Measurements from ENCODE around the gene LOXHD1.

Gene LOXHD1, protein sequence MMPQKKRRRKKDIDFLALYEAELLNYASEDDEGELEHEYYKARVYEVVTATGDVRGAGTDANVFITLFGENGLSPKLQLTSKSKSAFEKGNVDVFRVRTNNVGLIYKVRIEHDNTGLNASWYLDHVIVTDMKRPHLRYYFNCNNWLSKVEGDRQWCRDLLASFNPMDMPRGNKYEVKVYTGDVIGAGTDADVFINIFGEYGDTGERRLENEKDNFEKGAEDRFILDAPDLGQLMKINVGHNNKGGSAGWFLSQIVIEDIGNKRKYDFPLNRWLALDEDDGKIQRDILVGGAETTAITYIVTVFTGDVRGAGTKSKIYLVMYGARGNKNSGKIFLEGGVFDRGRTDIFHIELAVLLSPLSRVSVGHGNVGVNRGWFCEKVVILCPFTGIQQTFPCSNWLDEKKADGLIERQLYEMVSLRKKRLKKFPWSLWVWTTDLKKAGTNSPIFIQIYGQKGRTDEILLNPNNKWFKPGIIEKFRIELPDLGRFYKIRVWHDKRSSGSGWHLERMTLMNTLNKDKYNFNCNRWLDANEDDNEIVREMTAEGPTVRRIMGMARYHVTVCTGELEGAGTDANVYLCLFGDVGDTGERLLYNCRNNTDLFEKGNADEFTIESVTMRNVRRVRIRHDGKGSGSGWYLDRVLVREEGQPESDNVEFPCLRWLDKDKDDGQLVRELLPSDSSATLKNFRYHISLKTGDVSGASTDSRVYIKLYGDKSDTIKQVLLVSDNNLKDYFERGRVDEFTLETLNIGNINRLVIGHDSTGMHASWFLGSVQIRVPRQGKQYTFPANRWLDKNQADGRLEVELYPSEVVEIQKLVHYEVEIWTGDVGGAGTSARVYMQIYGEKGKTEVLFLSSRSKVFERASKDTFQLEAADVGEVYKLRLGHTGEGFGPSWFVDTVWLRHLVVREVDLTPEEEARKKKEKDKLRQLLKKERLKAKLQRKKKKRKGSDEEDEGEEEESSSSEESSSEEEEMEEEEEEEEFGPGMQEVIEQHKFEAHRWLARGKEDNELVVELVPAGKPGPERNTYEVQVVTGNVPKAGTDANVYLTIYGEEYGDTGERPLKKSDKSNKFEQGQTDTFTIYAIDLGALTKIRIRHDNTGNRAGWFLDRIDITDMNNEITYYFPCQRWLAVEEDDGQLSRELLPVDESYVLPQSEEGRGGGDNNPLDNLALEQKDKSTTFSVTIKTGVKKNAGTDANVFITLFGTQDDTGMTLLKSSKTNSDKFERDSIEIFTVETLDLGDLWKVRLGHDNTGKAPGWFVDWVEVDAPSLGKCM (N-terminal part only)

GRCh38 chr18:46657115-46657955 is at the start of gene LOXHD1:
Gene LOXHD1 (minus strand): TSS chr18:46657220. CDS start chr18:46657033, 187 bp downstream.
- no peak for DNase-seq

DNA sequence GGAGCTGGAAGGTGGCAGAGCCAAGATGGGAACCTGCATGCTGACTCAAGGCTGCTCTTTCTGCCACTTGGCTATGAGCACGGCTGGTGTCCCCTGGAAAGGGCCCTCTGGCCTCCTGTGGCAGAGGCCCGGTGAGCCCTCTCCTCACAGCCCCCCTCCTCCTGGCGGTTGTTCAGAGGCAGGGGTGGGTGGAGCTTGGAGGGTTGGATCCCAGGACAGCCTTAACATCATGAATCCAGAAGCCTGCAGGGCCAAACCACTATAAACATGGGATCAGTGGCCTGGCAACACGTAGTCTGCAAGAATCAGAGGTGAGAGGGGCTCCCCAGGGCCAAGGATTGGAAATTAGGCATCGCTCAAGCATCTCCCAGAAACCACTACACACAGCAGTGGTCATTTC is 48.5 kb upstream of the LOXHD1 start:
- DNase-seq: no peak

GRCh38 chr18:46704816-46705215 is 47.8 kb upstream of the LOXHD1 start:
- DNase-seq: no peak

GRCh38 chr18:46704189-46704588 is 47.2 kb upstream of the LOXHD1 start:
- no peak for DNase-seq

GRCh38 chr18:46702471-46702870 is 45.5 kb upstream of the LOXHD1 start:
- no peak for DNase-seq

DNA sequence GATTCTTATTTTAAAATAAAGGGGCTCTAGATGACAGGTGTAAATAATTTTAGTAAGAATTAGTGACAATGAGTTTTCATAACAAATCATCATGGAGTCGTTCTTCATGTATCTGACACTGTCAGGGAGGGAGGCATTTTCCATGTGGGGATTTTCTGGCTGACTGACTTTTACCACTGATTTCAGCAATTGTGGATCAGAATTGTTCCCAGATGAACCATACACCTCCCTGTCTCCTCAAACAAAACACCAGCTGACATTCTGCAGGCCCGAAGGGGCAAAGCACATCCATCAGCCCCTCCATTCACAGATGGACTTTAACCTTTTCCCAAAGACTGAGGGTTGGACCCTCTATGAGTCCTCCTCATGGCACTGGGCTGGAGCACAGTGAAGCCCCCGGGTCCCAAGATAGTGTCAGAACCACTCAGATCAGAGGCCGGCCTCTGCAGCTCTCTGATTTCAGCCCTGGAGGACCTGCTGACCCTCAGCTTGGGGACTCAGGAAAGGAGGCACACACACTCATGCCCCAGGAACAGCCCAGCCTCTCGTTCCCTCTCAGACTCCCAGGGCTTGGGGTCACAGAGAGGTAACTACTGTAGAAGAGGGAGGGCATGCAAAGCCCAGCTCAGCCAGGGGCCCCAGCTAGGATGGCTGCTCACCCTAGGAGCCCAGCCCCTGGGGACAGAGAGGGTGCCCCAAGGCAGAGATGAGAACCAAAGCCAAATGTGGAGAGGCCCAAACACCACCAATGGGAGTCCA is 43.2 kb upstream of the LOXHD1 start:
- DNase-seq: no peak

DNA sequence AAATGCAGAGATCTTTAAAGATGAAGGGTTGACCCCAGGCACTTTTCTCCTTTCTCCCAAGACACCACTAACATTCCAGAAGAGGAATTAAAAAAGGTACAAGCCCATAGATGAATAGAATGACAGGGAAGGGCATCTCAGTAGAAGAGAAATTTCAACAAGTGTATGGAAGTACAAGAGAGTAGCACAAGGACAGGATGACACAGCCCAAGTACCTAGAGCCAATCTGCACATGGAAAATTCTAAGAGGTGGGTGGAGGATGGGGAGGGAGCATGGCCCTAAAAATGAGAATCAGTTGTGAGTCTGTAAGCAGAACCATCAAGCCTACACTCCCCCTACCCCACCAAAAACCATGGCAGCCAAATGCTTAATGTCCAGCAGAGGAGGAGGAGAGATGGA is 39.7 kb upstream of the LOXHD1 start:
- DNase-seq: no peak

GRCh38 chr18:46696268-46696667 is 39.2 kb upstream of the LOXHD1 start:
- no peak for DNase-seq

DNA sequence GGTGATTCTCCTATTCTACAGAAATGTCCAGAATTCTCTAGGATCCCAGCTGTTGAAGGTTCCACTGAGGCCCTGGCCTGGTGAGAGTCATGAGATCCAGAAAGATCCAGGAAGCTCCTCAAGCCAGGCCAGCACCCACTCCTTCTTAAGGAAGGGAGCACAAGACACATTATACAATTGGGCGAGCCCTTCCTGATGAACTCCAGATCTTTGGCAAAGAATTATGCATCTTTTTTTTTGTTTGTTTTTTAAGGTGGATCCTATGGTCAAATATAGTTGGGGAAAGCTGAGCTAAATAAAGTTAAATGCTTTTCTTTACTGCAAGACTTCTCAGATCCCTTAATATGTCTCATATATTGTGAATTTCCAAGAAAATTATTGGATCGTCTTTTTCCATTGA is 37.0 kb upstream of the LOXHD1 start:
- DNase-seq: no peak

DNA sequence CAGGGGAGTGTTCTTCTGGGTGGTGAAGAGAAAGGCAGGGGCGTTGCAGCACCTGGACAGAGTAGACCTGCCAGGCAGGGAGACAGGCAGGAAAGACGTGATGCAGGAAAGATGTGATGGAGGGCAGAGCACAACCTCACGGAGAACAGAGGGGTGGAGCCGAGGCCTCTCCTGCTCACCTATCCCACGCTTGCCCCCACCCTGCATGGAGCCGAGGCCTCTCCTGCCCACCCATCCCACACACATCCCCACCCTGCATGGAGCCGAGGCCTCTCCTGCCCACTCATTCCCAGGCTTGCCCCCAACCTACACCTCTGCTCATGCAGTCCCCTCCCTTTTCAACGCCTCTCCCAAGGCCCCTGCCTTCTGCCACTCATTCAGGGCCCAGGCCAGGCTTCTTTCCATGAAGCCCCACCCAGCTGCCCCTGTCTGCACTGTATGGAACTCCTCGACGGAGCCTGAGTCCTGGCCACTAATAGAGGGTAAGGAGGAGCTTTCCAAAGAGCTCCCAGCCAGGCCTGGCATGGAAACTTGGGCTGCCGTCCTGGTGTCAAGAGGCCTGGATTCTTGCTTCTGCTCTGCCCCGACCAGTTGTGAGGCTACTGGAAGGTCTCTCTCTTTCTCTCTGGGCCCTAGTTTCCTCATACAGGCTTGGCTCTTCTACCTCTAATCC is 32.0 kb upstream of the LOXHD1 start:
- no peak for DNase-seq

DNA sequence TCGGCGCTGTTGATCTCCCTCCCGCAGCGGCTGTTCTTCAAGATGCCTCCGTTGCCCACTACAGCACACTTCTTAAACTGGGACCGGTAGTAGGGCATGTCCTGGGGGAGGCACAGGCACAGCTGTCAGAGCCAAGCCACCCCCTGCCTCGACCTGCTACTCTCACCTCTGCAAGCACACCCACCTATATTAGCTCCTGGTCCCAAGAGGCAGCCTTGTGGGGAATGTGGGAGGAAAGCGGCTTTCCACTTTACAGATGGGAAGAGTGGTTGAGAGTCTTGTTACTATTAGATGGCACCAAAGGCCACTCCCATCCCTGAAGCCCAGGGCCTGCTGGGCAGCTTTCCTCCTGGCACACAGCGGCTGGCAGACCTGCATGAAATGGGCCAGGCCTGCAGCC is 29.2 kb upstream of the LOXHD1 start:
- DNase-seq: no peak

- no peak for DNase-seq
Measured at GRCh38 chr18:46683252-46683651, 26.2 kb upstream of the LOXHD1 start.

DNA sequence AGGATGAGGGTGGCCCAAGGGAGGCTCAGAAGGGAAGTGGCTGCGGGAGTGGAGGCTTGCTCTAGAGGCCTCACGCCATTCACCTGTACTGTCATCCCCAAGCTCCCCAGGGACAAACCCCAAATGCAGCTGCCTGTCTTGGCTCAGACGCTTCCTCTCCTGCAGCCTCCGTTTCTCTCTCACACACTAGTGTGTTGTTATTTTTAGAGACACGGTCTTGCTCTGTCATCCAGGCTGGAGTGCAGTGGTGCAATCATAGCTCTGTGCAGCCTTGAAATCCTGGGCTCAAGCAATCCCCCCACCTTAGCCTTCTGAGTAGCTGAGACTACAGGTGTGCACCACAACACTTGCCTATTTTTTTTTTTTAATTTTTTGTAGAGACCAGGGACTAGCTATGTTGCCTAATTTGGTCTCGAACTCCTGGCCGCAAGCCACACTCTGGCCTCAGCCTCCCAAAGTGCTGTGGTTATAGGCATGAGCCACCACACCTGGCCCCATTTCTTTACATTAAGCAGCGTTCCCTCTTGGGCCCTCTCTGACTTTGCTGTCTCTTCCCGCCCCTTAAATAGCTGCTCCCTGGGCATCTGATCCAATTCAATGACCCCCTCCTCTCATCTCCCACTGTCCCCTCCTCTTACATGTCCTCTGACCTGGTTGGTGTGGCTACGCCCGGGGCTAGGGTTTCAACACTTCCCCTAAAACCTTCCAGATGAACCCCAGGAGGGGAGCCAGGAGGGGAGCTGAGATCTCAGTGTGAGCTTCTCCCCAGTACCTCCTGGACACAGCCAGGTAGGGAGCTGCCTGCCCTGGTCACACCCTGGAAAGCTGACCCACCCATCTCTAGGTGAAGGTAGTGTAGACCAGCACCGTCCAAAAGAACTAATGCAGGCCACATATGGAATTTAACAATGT is 24.0 kb upstream of the LOXHD1 start:
- no peak for DNase-seq

DNA sequence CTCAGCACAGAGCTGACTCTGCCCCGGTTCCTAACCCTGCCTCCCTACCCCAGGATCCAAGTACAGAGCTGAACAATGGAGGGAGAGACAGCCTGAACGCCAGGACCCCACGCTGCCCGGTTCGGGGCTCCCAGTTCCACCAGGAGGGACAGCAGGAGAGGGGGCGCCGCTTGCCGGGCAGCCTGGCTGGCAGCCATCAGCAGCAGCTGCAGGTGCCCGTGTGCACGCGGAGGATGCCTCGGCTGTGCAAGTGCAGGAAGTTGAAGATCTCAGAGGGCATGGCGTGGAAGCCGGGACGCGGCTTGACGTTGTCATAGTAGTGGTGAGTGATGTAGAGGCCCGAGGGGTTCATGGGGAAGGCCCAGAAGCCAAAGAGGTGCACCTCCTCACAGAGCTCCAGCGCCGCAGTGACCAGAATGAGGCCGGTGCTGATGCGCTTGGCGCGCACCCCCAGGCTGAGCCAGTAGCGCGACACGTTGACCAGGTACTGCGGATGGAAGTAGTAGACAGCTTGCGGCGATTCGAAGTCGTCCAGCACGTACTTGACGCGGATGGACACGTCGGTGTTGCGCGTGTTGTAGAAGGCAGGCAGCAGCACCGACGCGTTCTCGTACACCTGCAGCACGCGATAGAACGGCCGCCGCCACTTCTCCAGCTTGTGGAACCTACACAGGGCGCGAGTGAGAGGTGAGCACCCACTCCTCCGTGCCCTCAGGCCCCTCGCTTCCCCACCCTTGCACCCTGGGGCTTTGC is 23.0 kb upstream of the LOXHD1 start:
- DNase-seq: no peak

DNA sequence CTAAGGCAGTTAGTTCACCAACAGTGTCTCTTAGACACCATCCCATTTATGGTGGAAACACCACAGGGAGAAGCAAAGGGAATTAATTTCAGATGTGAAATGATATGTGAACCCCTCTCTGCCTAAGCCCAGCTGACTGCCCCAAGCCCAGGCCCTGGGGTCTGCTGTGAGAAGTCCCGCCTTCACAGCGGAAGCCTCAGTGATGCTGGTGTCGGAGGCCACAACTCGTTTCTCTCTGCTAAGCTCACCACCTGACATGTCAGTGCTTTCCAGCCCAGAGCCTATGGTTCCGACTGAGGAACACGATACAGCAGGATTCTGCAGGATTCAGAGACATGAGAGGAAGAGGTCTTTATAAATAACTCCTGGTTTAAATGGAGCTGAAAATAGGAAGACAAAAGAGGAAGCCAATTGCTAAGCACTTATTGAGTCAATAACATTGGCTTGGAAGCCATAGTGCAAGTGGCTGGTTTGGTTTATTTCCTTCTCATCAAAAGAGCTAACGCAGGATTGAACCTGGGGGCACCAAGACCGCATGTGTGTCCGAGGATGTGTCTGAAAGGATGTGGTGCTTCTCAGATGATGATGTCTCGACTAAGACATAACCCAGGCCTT is 21.9 kb upstream of the LOXHD1 start:
- DNase-seq: no peak

- DNase-seq: no peak
Measured at GRCh38 chr18:46678041-46678440, 21.0 kb upstream of the LOXHD1 start.

DNA sequence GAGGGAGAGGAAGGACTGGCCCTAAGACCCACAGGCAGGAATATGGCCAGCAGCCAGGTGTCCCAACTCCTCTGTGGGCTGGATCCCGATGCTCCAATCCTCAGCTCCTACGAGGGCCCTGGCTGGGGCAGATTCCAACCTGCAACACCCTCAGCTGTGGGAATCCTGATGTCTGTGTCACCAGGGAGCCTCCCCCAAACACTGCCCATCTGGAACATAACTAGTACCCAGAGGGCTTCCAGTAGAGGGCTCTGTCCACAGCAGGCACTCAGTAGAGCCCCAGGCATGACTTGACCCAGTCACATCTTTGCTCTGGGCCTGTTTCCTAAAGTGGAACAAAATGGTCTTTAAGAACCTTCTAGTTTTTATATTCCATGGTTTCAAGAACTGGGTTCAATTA is 20.6 kb upstream of the LOXHD1 start:
- no peak for DNase-seq

DNA sequence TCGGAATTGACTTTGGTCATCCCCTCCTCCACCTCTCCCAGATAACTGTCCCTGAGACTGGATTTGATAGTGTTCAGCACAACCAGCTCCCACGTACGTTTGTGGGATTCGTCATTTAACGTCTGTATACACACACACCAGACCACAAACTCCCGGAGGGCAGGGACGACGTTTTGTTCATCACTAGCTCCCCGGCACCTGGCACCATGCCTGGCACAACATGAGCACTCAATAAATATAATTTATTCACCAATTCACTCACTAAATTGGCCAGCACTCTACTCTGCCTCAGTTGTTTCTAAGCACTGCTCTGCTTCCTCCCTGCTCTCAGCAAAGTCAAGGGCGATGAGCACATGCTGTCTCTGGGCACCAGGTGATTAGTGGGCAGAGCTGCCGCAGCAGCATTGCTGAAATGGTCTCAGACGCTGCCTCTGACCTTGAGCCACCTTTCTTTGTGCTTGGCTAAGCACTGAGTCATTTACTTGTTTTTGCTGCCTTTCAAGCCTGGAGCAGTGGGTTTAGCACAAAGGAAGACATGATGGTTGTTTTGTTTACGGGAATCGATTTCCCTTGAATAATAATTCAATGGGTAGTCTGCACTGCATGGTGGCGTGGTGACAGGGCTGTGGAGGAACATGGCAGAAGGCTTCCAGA is 19.3 kb upstream of the LOXHD1 start:
- DNase-seq: no peak
